ENCODE results near the gene LACC1. TPM values are rescaled to one million over a fixed set of nuclear protein-coding genes. Genes with fewer than 3 reads are reported as not detected.

The LACC1 gene
- total RNA-seq, 1 donor from 2014 or later = 11.9 TPM

DNA sequence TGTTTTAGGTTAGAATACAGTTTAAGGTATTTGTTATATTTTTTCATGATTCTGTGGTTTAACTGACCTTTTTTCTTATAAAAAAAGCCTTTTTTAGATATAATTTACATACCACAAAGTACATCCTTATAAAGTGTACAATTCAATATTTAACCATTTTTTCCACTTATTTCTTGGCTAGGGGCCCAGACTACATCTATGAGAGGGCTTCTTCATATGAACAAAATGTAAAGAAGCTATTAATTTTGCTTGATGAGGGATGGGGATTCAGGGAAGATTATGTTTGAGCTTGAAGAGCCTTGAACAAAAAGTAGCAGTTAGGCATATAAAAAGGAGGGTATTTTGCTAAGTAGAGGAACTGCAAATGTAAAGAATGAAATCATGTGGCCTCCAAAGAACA is 2.4 kb upstream of the LACC1 start:
- no peak for DNase-seq
- no peaks in the 10 kb centered on the region for H3K9me3 ChIP-seq
- H3K27ac ChIP-seq = no peak overlapping the region
- H3K27me3 ChIP-seq (ENCODE audit: low read depth) = no peaks in the 10 kb centered on the region
- no peaks in the 10 kb centered on the region for H3K36me3 ChIP-seq
- TF ChIP-seq, protein P1, sequence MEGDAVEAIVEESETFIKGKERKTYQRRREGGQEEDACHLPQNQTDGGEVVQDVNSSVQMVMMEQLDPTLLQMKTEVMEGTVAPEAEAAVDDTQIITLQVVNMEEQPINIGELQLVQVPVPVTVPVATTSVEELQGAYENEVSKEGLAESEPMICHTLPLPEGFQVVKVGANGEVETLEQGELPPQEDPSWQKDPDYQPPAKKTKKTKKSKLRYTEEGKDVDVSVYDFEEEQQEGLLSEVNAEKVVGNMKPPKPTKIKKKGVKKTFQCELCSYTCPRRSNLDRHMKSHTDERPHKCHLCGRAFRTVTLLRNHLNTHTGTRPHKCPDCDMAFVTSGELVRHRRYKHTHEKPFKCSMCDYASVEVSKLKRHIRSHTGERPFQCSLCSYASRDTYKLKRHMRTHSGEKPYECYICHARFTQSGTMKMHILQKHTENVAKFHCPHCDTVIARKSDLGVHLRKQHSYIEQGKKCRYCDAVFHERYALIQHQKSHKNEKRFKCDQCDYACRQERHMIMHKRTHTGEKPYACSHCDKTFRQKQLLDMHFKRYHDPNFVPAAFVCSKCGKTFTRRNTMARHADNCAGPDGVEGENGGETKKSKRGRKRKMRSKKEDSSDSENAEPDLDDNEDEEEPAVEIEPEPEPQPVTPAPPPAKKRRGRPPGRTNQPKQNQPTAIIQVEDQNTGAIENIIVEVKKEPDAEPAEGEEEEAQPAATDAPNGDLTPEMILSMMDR (IDR thresholded peaks at IDR 0.05) = no peak
- H3K4me3 ChIP-seq = no peak overlapping the region
- intact Hi-C loops (cut with DNase I) = no loop called here
- peaks cover 32% of the 10 kb centered on the region for H3K4me1 ChIP-seq
- ATAC-seq = no peak

DNA sequence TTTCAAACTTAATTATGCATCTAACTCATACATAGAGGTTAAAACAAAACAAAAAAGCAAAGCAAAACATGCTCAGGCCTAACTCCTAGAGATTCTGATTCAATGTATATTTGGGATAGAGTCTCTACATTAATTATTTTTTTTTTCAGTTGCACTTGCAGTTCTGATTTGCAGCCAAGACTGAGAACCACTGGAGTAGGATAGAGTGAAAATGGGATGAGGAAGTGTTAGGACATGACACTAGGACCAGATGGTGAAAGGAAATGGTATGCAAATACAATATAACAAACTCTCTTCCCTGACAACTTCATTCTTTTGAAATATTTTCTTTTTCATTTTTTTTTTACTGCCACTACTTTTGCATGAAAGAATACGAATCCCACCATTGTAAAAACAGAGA is 1.9 kb upstream of the LACC1 start:
- no peaks in the 10 kb centered on the region for H3K27me3 ChIP-seq (ENCODE audit: low read depth)
- DNase-seq (no peak), ATAC-seq (no peak)
- TF ChIP-seq, protein P1 (IDR thresholded peaks at IDR 0.05) = no peak
- H3K36me3 ChIP-seq = no peaks in the 10 kb centered on the region
- peaks cover 32% of the 10 kb centered on the region for H3K4me1 ChIP-seq
- H3K9me3 ChIP-seq = no peaks in the 10 kb centered on the region
- no peak overlapping the region for H3K27ac ChIP-seq
- H3K4me3 ChIP-seq = no peak overlapping the region
- intact Hi-C loops (cut with DNase I) = no loop called here

DNA sequence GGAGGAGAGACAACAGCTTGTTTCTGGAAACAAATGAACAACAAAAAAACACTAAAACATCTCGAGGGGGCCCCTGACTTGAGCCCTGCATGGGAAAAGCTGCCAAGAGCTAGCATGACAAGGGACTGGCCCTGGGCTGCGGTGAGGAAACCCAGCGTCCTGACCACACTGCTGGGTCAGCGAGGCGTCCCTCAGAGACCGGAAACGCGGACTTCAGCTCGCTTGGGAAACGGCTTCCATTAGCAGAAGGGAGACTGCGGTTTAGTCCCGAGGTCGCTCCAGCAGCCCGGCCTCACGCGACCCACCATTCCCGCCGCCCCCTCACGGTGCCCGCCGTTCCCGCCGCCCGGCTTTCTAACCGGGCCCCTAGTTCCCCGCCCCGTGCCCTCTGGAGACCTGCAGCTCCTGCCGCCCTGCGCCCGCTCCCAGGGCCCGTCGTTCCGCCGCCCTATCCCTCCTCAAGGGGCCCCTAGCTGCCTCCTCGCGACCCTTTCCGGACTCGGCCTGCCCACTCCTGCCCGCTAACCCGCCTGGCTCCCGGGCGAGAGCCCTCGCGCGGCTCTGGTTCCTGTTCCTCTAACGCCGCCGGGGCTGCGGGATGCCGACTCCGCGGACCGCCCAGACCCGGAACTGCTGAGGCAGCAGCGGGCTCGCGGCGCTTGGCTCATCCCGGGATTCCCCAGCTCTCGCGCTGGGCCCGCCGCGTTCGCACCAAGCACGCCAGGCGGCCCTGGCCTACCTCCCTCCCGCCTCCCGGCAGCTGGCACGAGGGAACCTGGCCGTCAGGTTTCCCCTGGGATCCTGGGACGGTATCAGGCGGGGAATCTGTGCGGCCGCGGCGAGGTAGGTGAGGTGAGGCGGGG is 581 bp upstream of the LACC1 start, which contains the start of gene CCDC122:
TSS of gene CCDC122 (minus strand) at position 849 of the 863 bp plus-strand sequence. CDS start 10,364 bp downstream, outside the sequence.
- ATAC-seq = peak; percentile 95 to 97
- H3K36me3 ChIP-seq = no peaks in the 10 kb centered on the region
- intact Hi-C loops (cut with DNase I) = no loop called here

DNA sequence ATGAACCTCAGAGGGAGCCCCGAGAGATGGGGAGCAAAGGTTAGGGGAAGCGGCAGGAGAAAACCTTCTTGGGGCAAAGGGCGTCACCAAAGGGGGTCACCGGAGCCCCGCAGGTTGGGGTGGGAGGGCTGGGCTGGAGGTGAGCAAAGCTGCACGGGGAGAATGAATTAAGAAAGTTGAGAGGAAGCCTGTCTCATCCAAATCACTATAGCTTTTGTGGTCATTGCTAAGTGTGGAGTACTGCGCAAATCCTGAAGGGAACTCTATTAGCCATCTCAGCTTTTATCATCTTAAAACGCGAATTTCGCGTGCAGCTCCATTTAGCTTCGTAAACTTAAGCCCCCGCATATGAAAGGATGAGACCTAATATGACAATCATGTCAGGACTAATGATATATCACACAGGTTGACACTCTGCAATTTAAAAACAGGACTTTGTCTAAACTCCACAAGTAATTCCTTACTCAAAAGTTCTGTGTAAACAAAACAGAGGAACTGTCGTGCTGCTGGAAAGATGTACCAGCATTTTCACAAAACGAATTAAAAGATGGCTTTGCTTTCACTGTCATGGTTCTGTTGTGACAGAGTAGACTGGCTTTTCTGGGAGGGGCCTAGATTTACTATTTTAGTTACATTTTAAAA is 631 bp downstream of the LACC1 start:
- DNase-seq (no peak), ATAC-seq (no peak)
- TF ChIP-seq, protein P1 (IDR thresholded peaks at IDR 0.05) = no peak
- peak overlapping the region; percentile 70 for H3K4me3 ChIP-seq
- H3K27ac ChIP-seq = peak overlapping the region; percentile 97
- no peaks in the 10 kb centered on the region for H3K36me3 ChIP-seq
- no peaks in the 10 kb centered on the region for H3K27me3 ChIP-seq (ENCODE audit: low read depth)
- intact Hi-C loops (cut with DNase I) = no loop called here
- peaks cover 32% of the 10 kb centered on the region for H3K4me1 ChIP-seq
- H3K9me3 ChIP-seq = no peaks in the 10 kb centered on the region

More for the DNA sequence above, 581 bp upstream of the LACC1 start, which contains the start of gene CCDC122:
- Histone ChIP-seq H3K9me3 (no peaks in the 10 kb centered on the region), H3K4me3 (peak within 1 kb of the TSS; percentile 70), H3K27ac (peak within 1 kb of the TSS; percentile 97), H3K4me1 (peaks cover 32% of the 10 kb centered on the region), H3K27me3 (ENCODE audit: low read depth) (no peaks in the 10 kb centered on the region)
- peak; percentile 93 for DNase-seq
- TF ChIP-seq, protein P1 (IDR thresholded peaks at IDR 0.05) = no peak

DNA sequence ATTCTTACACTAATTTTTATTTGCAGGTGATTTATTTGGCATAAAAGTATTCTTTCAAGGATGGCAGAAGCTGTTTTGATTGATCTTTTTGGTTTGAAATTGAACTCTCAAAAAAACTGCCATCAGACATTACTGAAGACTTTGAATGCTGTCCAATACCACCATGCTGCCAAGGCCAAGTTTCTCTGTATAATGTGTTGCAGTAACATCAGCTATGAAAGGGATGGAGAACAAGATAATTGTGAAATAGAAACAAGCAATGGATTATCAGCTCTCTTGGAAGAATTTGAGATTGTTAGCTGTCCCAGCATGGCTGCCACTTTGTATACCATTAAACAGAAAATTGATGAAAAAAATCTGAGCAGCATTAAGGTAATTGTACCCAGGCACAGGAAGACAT is 1.2 kb downstream of the LACC1 start:
- Histone ChIP-seq H3K4me1 (peaks cover 32% of the 10 kb centered on the region), H3K36me3 (no peaks in the 10 kb centered on the region), H3K27me3 (ENCODE audit: low read depth) (no peaks in the 10 kb centered on the region), H3K4me3 (no peak overlapping the region), H3K27ac (no peak overlapping the region), H3K9me3 (no peaks in the 10 kb centered on the region)
- intact Hi-C loops (cut with DNase I) = no loop called here
- DNase-seq (no peak), ATAC-seq (no peak)
- TF ChIP-seq, protein P1 (IDR thresholded peaks at IDR 0.05) = no peak
